ENCODE measurements around the gene ECHS1.

ECHS1 gene

GRCh38 chr10:133356549-133357284, 16.4 kb downstream of the ECHS1 start:
- no peak for DNase-seq

GRCh38 chr10:133355991-133356390, 17.2 kb downstream of the ECHS1 start:
- no peak for DNase-seq

GRCh38 chr10:133355266-133355665, 17.9 kb downstream of the ECHS1 start:
- no peak for DNase-seq

- DNase-seq, result no peak
Observed at GRCh38 chr10:133354672-133355240, 18.4 kb downstream of the ECHS1 start.

GRCh38 chr10:133353988-133354605, 19.1 kb downstream of the ECHS1 start:
- no peak for DNase-seq

- no peak for DNase-seq
Observed at GRCh38 chr10:133353202-133353959, 19.8 kb downstream of the ECHS1 start.

GRCh38 chr10:133351408-133352318, 21.5 kb downstream of the ECHS1 start:
- DNase-seq, result no peak

- no peak for DNase-seq
Observed at GRCh38 chr10:133350950-133351329, 22.2 kb downstream of the ECHS1 start.

GRCh38 chr10:133350283-133350949, 22.7 kb downstream of the ECHS1 start:
- DNase-seq, result no peak

GRCh38 chr10:133349577-133350011, 23.6 kb downstream of the ECHS1 start:
- no peak for DNase-seq

GRCh38 chr10:133349160-133349568, 24.0 kb downstream of the ECHS1 start:
- no peak for DNase-seq

- no peak for DNase-seq
Observed at GRCh38 chr10:133347710-133348517, 25.2 kb downstream of the ECHS1 start.

- DNase-seq, result no peak
Observed at GRCh38 chr10:133346413-133346812, 26.7 kb downstream of the ECHS1 start.

GRCh38 chr10:133344236-133344635, 28.9 kb downstream of the ECHS1 start:
- DNase-seq, result no peak

- DNase-seq, result no peak
Observed at GRCh38 chr10:133343558-133343957, 29.6 kb downstream of the ECHS1 start.

- DNase-seq, result no peak
Observed at GRCh38 chr10:133342942-133343341, 30.2 kb downstream of the ECHS1 start.

- DNase-seq, result no peak
Observed at GRCh38 chr10:133341983-133342382, 31.2 kb downstream of the ECHS1 start.

GRCh38 chr10:133339708-133340380, 33.3 kb downstream of the ECHS1 start:
- DNase-seq, result no peak

- DNase-seq, result no peak
Observed at GRCh38 chr10:133338080-133339071, 34.8 kb downstream of the ECHS1 start.

Data from NCI-H446 treated with DMSO at 0.1 percent for 48 hours (cell line).